GM12878 (cell line): ENCODE measurements around the gene PPM1E. TPM values are rescaled to one million over a fixed set of nuclear protein-coding genes. Genes with fewer than 3 reads are reported as not detected.

Experiments
- ATAC-seq: fragments of 200-7000 bp; cut with Tn5 transposase; 3 replicates; pipeline ENCODE4 v1.9.1; 2020; ENCODE audit warnings: mild to moderate bottlenecking, moderate library complexity
- BruUV-seq: library from RNA; stranded (reverse); fragments of 400-500 nt; replicated peaks from 2 replicates; lab custom pipeline; 2021; lab: Mats Ljungman, UMichigan
- CTCF ChIA-PET: fragments of 300-600 bp; sonication (Branson Sonifier 250); formaldehyde crosslinking; extraction: SDS; loops from one replicate; lab custom pipeline; 2021; ENCODE audit warnings: inconsistent platforms; lab: Yijun Ruan, JAX
- POLR2A ChIA-PET: fragments of 350-600 bp; formaldehyde crosslinking; extraction: SDS; loops from one replicate; lab custom pipeline; 2021; ENCODE audit warnings: inconsistent platforms; lab: Charles Lee
- RAD21 ChIA-PET: fragments of 300-600 bp; sonication (Branson Sonifier 250); formaldehyde crosslinking; loops from one replicate; lab custom pipeline; 2023; ENCODE audit warnings: antibody characterized with exemption; ENCODE audit not compliant: unreplicated experiment; lab: Charles Lee
- SMC1A ChIA-PET: fragments of 300-600 bp; sonication (Branson Sonifier 250); formaldehyde crosslinking; loops from one replicate; lab custom pipeline; 2023; ENCODE audit not compliant: unreplicated experiment, uncharacterized antibody; lab: Charles Lee
- DNase-seq: peaks from one replicate; pipeline ENCODE4 v3.0.0-alpha.2; 2011; ENCODE audit warnings: low read depth, low spot score
- FAIRE-seq: peaks from 3 replicates; lab custom pipeline; 2011; peaks lifted over from hg19 to GRCh38; lab: Jason Lieb, UNC
- H2AFZ ChIP-seq: 2 replicates; pipeline ENCODE4 v1.6.0; 2011; ENCODE audit warnings: low read depth, low read length, control low read depth; ENCODE audit not compliant: control insufficient read depth
- H3K27ac ChIP-seq: 2 replicates; pipeline ENCODE4 v1.5.1; 2011; ENCODE audit warnings: control low read depth; ENCODE audit not compliant: control insufficient read depth, insufficient read depth
- H3K27me3 ChIP-seq, 2 experiments: replicated peaks in 1 of 2; 2 replicates each; pipeline versions ENCODE4 v1.6.0 to v1.6.1; 2011; ENCODE audit warnings: low read length in 1 of 2; ENCODE audit not compliant: control insufficient read depth in 2 of 2, insufficient read depth in 2 of 2
- H3K36me3 ChIP-seq, 2 experiments: 2 replicates each; pipeline ENCODE4 v1.5.1; 2011; ENCODE audit warnings: low read length in 1 of 2; ENCODE audit not compliant: control insufficient read depth in 2 of 2, insufficient read depth in 2 of 2
- H3K4me1 ChIP-seq: 2 replicates; pipeline ENCODE4 v1.6.1; 2011; ENCODE audit warnings: mild to moderate bottlenecking, low read length, moderate library complexity, mixed read lengths; ENCODE audit not compliant: control insufficient read depth, insufficient read depth
- H3K4me2 ChIP-seq: 2 replicates; pipeline ENCODE4 v1.6.0; 2011; ENCODE audit warnings: control low read depth; ENCODE audit not compliant: control insufficient read depth, insufficient read depth
- H3K4me3 ChIP-seq: fragments of 200-600 bp; sonication (generic); 2 replicates; pipeline ENCODE4 v1.5.1; 2016
- H3K79me2 ChIP-seq: 2 replicates; pipeline ENCODE4 v1.6.0; 2011; ENCODE audit warnings: low read length; ENCODE audit not compliant: control insufficient read depth, insufficient read depth
- H3K9ac ChIP-seq: 2 replicates; pipeline ENCODE4 v1.8.0; 2011; ENCODE audit warnings: low read length, control low read depth, mixed read lengths; ENCODE audit not compliant: control insufficient read depth, insufficient read depth
- H3K9me3 ChIP-seq: replicated peaks from 3 replicates; pipeline ENCODE4 v1.5.1; 2011; ENCODE audit warnings: mild to moderate bottlenecking, low read length; ENCODE audit not compliant: control insufficient read depth, insufficient read depth
- H4K20me1 ChIP-seq: 2 replicates; pipeline ENCODE4 v1.6.0; 2011; ENCODE audit not compliant: control insufficient read depth, insufficient read depth
- ETV6 ChIP-seq, 2 experiments: fragments of 450-650 bp in 1 of 2; IDR thresholded peaks in 1 of 2; conservative IDR thresholded peaks in 1 of 2; 2 replicates each; pipeline ENCODE4 v1.6.1; 2014; ENCODE audit warnings: antibody characterized with exemption in 1 of 2, borderline replicate concordance in 1 of 2, low read depth in 1 of 2, mild to moderate bottlenecking in 1 of 2, moderate library complexity in 1 of 2
- MYB ChIP-seq: fragments of 150-350 bp; IDR thresholded peaks from 2 replicates; pipeline ENCODE4 v1.6.1; 2014; ENCODE audit warnings: mild to moderate bottlenecking, low read depth, low read length, borderline replicate concordance
- WGBS: methylation state at CpG from one replicate; pipeline ENCODE4 v1.1.6; 2016; ENCODE audit warnings: low lambda C conversion rate; ENCODE audit not compliant: insufficient replicate concordance, insufficient coverage; ENCODE audit errors: missing lambda C conversion rate; 5-methylcytosine and 5-hydroxymethylcytosine counted together
- in situ Hi-C: fragments of 300-500 bp; cut with MboI; formaldehyde crosslinking; loops from 9 replicates; pipeline ENCODE4 v1.14.3; 2018; ENCODE audit warnings: mixed read lengths
- intact Hi-C: fragments of 100-400 bp; cut with micrococcal nuclease; formaldehyde crosslinking; loops from one replicate; pipeline ENCODE4 v1.14.2; 2022; ENCODE audit not compliant: unreplicated experiment
- polyA plus RNA-seq, 11 experiments: library from polyadenylated mRNA; depleted of rRNA in 4 of 11; unstranded in 6 of 11; stranded (reverse) in 5 of 11; fragments of >200 nt; fragmentation: Nextera tagmentation in 4 of 11; fragmentation: Illumina TruSeq in 1 of 11; extraction: Ambion mirVana in 4 of 11; extraction: Trizol in 1 of 11; gene quantifications; 1 replicate in 1 of 11; 2 replicates in 10 of 11; pipeline versions ENCODE4 v1.2.1 to v1.2.3, GENCODE V29; 2011 to 2016; ENCODE audit warnings: inconsistent platforms in 2 of 11, missing spikeins in 2 of 11, low read depth in 1 of 11
- total RNA-seq, 4 experiments: library from RNA; depleted of rRNA in 3 of 4; stranded (reverse); fragments of >200 nt in 3 of 4; fragmentation: Illumina TruSeq in 1 of 4; extraction: Trizol in 1 of 4; gene quantifications; 2 replicates each; pipeline versions ENCODE4 v1.2.1 to v1.2.3, GENCODE V29; 2013 to 2021

Gene PPM1E
- total and polyA plus RNA-seq, 10 of the 15 experiments (the other 5 are each of a cell fraction or from before 2014, with no cell fraction given): 0.07 to 0.28 (median 0.16) TPM

DNA sequence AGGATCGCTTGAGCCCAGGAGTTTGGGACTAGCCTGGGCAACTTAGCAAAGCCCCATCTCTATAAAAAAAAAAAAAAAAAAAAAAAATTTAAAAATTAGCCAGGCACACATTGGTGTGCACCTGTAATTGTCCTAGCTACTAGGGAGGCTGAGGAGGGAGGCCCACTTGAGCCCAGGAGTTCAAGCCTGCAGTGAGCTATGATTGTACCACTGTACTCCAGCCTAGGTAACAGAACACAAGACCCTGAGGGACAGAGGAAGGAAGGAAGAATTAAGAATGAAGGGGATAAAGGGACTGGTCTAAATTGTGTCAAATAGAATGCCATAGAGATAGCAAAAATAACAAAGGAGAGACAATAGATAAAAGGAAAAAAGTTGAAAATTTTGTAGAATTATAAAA, 248.2 kb downstream of the PPM1E start:
- no peak overlapping the region for H2AFZ ChIP-seq
- H3K79me2 ChIP-seq: no peaks in the 10 kb centered on the region; the same call in 1 of the 2 replicates
- FAIRE-seq (peak; percentile 18), DNase-seq (no peak), ATAC-seq (no peak)
- RAD21 ChIA-PET: interaction anchor here (0.6 to 5.0 kb wide), 15 partner anchors 11 to 686 kb away, joined by 3 to 71 read pairs (median 7); no protein-coding TSS in a partner anchor
- intact Hi-C loops (loop anchor here (1.0 kb wide), 1 partner anchor 44 kb away; no protein-coding TSS in a partner anchor), in situ Hi-C loops (no loop called here)
- no peaks in the 10 kb centered on the region for H3K9me3 ChIP-seq
- 0 out of 4 replicates have a peak, but pooled peaks cover 0 to 2% of the 10 kb centered on the region in 2 experiments for H3K36me3 ChIP-seq
- SMC1A ChIA-PET: interaction anchor here (0.6 to 6.0 kb wide), 20 partner anchors 12 to 621 kb away, joined by 3 to 62 read pairs (median 5); partner anchors contain the start of gene SKA2
- CTCF ChIA-PET: interaction anchor here (0.6 to 6.6 kb wide), 20 partner anchors 9 to 485 kb away, joined by 3 to 110 read pairs (median 7); no protein-coding TSS in a partner anchor
- no peaks in the 10 kb centered on the region for H3K27me3 ChIP-seq
- no peak overlapping the region for H3K4me2 ChIP-seq
- no peaks in the 10 kb centered on the region for H4K20me1 ChIP-seq
- no peak overlapping the region for H3K4me3 ChIP-seq
- H3K9ac ChIP-seq: no peak overlapping the region
- 100% methylated on average over 1 of the region's 1 CpG for WGBS
- POLR2A ChIA-PET: interaction anchor here (0.5 to 1.3 kb wide), 10 partner anchors 44 to 485 kb away, joined by 3 to 6 read pairs (median 4); partner anchors contain the start of gene GDPD1
- TF ChIP-seq MYB (no peak), ETV6 (conservative IDR thresholded peaks at IDR 0.05 in 1 of 2, IDR thresholded peaks at IDR 0.05 in 1 of 2; ENCODE audit: borderline replicate concordance in 1 of 2, low read depth in 1 of 2) (peak in 1 of 2 experiments; percentile 84; a peak in 1 of 4 replicates)
- no TSS peak for BruUV-seq
- H3K27ac ChIP-seq: no peak overlapping the region
- H3K4me1 ChIP-seq: peaks cover 18% of the 10 kb centered on the region
